Stimulated activated CD4-positive, alpha-beta T cell treated with anti-CD3 and anti-CD28 coated beads, Interleukin-4, amount 100 ng/mL, for 4 hours (primary cell): ENCODE results near the gene METTL3.

Experiments
- DNase-seq, 2 experiments: peaks; one replicate each; pipeline ENCODE4 v3.0.0-alpha.2; 2020

Gene METTL3

DNA sequence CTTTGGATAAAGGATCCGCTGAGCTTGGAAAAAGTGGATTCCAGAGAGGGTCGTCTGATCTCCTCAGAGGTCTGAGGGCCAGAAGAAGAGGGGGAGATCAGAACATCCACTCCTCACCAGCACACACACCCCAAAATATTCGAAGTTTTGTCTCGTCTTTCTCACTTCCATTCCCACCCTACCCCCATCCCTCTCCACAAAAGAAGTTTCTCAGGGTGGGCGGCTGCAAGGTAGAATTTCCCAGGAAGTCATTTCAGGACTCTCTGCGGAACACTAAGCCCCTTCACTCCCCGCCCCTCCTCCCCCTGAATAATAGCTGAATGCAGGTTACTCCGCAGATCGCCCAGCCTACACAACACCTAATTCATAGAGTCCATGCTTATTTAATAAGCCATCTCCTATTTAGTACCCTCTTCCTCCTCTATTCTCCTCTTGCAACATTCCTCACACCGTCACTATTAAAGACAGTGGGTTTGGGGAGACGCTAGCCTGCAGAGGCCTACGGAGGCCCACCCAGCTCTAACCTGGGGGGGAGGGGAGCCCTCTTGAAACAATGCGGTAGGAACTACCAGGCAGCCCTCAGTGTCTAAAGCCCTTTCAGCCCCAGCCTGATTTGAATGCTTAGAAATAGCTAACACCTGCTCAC is 15.7 kb upstream of the METTL3 start:
- DNase-seq, result no peak

DNA sequence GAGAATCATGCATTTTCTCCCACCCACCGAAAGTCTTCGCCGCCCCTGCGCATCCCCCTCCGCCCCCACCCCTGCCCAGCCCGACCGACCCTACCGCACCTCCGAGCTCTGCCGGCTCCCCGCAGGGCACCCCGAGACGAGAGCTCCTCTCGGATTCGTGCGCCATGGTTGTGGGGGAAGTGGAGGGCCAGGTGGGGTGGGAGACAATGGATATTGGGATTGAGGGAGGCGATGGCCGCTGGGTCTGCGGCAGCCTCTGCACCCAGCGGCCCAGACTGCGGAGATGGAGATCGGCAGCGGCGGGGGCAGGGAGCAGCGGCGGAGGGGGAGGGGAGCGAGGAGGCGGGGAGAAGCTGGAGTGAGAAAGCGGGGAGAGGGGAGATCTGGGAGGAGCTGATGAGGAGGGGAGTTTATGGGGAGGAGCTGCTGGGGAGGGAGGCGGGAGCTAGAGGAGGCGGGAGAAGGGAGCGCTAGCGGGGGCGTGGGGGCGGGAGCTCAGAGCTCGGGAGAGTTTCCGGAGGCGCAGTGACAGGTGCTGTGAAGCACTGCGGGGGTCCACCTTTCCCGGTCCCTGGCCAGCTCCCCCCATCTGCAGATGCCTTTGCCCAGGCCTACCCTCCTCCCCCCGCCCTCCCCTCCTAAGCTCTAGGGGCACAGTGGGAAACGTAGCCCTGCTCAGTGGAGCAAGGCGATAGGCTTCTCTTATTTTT is 15.0 kb upstream of the METTL3 start, which contains the start of gene SALL2:
Gene SALL2, minus strand, starts transcription at position 385 of the 710 bp plus-strand sequence. Its CDS starts 219 bp downstream, at position 166.
- DNase-seq, result peak; percentile 70 to 73

DNA sequence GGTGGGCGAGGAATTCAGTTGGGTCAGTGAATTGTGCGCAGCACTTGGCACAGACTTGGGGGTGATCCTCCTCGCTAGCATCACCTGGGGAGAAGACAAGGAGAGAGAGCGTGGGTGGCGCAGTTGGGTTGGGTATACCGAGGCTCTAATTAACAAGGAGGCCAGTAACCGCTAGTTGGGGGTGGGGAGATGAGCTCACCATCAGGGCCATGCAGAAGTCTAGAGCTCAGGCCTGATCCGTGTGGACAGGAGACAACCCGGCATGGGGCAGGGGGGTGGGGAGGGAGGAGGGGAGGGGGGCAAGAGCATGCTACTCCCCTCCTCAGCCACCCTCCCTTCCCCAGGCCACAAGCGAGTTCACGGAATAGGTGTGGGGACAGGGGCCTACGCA is 14.4 kb upstream of the METTL3 start:
- DNase-seq, result no peak

DNA sequence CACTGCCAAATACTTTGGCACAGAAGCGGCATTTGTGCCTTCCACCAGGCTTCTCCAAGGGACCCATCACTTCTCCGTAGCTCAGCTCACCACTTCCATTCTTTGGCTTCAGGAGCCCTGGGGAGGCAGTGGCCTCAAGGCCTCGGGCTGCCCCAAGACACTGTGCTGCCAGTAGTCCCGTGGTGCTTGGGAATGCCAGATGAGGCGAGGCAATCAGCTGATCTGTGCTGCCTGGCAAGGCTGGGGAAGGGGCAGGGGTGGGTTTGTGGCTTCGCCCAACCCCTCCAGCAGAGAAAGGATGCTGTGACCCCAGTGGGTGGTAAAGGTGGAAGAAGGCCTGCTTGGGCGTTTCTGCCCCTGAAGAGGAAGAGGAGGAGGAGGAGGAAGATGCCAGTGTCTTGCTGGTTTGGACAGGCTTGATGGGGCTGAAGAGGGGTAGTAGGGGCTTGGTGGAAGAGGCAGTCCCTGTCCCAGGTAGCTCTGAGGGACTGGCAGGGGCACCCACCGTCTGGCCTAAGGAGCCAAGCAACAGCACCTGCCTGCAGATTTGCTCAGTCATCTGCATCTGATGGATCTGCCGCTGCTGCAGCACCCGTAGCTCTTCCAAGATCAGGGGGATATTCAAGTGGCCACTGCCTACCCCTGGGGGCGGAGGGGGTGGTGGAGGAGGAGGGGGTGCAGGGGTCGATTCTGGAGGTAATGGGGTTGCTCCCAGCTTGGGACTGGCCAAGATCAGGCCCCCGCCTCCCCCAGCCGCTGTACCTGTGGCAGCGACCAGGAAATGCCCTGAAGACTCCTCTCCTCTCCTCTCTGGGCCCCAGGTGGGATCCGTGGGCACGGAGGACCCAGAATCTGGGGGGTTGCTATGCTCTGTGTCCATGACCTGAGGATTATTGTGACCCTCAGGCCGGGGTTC is 13.7 kb upstream of the METTL3 start:
- DNase-seq, result no peak

DNA sequence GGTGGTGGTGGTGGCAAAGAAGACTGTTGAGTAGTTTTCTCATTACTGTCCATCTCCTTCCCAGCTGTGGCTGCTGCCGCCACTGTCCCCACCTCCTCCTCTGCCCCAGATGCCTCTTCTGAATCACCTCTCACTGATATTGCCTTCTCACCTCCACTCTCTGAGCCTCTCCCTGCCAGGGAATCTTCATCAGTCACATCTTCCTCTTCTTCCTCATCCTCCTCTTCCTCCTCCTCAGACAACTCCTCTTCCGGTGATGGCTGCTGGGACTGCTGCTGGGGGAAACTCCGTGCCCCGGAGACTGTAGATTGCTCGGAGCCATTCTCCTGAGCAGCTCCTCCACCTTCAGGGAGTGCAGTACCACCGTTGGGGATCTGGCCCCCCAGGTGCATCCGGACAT is 12.1 kb upstream of the METTL3 start:
- no peak for DNase-seq

DNA sequence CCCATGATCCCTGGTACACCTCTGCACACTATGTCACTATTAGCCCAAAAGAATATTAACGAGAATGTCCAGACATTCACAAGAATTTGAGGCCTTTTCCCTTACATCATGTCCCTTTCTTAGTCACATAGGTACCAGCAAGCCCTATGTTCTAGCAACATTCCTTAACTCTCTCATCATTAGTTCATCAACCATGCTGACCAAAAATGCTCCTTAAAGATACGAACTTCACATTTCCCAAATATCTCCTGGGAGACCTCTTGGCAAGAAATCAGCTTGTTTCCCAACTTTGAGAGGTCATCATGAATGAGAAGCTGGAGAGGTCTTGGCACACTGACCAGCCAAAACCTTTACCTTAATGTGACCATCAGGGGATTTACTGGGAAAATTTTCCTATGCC is 10.4 kb upstream of the METTL3 start:
- no peak for DNase-seq

DNA sequence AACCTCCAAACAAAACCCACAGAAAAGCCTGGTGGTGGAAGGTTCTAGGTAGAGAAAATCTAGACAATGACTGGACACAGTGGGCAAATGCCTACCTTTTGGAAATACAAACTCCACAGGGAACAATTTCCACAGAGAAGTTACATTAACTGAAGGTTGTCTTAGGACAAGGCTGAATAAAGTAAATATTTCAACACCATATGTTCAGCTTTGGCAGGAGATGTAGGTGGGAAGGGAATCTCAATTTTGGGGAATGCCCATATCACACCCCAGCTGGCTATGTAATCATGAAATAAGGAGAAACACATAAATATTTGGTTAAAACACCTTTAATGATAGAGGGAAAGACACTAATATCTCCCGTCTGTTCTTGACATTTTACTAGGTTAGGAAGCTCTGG is 9.6 kb upstream of the METTL3 start:
- DNase-seq, result no peak

DNA sequence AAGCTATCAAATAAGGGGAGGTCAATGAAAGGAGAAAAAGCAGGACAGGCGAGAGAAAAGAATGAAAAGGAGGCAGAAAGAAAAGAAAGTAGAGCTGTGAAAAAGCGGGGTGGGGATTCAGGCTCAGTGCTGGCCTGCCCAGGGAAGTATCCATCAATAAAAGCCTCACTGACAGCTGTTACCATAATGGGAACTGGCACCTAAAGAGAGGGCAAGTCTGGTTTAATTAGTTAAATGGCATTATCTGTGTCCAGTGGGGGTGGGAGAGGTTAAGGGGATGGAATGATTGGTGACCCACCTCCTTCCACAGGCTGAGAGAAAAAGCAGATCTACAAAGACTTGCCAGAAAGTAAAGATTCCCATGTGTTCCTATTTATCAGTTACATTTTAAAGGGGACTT is 7.6 kb upstream of the METTL3 start:
- DNase-seq, result no peak

DNA sequence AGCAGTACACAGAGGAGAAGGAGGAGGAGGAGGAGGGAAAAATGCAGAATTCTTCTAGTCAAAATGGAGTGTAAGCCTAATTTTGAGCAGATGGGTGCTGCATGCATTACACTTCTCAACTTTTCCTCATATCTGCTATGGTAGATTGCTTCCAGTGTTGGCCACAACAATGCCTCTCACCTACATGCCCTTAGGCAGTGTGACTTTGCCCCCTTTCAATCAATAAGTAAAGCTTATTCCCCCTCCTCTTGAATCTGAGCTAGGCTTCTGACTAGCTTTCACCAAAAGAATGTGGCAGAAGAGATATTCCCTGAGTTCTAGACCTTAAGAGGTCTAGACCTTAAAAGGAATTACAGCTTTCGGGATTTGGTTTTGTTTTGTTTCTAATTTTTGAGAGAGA is 3.2 kb upstream of the METTL3 start:
- DNase-seq, result no peak

DNA sequence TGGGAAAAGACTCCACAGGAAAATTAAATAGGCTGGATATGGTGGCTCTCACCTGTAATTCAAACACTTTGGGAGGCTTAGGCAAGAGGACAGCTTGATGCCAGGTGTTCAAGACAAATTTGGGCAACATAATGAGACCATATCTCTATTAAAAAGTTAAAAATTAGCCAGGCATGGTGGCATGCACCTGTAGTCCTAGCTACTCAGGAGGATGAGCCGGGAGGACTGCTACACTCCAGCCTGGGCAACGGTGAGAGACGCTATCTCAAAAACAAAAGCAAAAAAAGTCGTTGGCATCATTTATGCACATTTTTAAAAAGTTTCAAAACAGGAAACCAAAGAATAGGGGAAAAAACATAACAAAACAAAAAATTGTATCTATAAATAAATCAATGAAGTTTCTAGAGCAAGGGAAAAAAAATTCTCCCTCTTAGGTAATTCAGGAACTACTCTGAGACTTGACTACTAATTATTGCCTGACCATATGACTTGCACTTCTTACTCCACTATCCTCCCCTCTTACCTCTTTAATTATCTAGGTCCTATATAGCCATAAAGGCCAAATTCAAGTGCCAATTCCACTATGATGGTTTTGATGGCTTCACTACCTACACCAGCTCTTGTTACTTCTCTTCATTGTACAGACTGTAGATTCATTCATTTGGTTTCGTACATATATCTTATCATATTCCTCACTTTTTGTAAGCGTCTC is 1.6 kb downstream of the METTL3 start:
- DNase-seq, result no peak

DNA sequence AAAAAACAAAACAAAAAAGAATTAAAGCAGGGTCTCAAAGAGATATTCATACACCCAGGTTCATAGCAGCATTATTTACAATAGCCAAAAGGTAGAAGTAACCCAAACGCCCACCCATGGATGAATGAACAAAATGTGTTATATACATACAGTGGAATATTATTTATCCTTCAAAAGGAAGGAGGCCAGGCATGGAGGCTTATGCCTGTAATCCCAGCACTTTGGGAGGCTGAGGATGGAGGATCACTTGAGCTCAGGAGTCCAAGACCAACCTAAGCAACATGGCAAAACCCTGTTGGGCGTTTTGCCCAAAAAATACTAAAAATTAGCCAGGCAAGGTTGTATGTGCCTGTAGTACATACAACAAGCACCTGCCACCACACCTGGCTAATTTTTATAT is 4.6 kb downstream of the METTL3 start:
- no peak for DNase-seq

DNA sequence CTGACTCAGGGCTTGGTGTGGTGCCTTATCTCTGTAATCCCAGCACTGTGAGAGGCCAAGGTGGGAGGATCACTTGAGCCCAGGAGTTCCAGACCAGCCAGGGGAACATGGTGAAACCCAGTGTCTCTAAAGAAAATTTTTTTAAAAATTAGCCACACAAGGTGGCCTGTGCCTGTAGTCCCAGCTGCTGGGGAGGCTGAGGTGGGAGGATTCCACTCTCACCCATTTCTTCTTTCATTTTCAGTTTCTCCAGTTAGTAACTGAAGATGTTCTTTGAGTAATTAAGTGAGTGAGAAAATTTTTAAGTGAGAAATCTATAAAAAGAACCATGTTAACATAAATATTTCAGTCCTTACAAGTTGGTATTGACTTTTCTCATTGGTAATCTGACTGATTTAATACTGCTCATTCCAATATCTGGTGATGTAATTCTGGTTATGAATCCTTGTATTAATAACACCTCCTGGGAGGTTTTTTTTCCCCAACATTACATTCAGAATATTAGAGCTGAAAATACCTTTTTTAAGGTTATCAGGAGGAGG is 6.1 kb downstream of the METTL3 start:
- DNase-seq, result peak in 1 of 2 experiments; percentile 29

DNA sequence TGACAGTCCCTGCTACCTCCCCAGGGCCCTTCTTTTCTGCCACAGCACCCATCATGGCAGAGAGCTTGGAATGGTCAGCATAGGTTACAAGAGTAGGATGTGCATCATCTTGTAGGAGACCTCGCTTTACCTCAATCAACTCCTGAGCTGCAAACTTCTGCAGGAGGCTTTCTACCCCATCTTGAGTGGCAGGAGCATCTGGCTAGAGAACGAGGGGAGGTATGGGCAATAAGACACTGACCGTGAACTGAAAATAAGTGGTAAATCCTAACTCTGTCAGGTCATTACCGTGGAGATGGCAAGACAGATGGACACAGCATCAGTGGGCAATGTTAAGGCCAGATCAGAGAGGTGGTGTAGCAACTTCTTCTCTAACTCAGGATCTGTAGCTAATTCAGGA is 7.8 kb downstream of the METTL3 start:
- no peak for DNase-seq

DNA sequence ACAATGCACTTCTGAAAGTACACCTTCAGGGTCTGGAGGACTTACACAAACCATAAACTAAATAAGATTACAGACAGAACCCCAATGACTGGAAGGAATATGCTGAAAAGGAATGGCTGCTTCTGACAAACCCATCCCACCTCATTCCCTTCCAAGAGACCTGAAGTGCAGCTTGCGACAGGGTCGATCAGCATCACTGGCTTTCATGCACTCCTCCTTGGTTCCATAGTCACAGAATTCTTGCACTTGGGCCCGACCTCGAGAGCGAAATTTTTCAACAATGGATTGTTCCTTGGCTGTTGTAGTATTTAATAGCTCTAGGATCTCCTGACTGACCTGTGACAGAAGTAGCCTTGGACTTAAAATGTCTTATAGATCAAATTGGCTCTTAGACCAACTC is 9.6 kb downstream of the METTL3 start:
- DNase-seq, result no peak

DNA sequence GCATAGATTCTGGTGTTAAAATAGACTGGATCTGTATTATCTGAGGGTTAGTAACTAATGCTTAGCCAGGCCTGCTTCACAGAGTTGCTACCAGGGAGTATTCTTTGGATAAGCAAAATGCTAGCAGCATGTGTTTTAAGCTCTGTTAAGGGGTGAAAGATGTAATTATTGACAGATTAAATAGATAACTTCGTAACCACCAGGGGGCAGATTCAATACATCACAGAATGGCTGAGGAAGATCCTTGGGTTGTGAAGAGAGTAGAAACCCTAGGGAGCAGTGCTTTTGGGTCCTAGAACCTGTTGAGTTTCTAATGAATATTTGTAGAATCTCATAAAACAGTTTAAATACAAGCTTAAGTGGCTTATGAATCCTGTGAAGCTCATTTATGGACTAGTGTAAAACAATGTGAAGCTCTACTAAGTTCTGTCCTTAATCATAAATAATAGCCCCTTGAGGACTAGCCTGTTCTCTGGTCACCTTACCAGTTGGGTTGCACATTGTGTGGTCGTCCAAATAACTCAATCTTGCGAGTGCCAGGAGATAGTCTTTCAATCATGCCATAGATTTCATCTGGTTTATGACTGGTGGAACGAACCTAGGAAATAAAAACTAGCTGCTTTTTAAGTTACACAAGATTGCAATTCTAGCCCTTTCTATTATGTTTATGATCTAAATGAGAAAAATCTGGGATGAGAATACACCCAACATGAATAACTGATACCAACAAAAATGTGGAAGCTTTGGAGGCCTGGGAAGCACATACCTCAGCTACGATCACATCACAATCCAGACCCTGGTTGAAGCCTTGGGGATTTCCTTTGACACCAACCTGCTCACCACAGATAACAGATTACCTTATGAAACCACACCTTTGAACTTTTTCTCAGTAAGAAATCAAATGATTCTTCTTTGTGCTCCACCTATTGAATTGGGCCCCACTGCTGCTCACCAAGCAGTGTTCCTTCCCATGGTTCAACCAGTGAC is 12.3 kb downstream of the METTL3 start:
- no peak for DNase-seq

DNA sequence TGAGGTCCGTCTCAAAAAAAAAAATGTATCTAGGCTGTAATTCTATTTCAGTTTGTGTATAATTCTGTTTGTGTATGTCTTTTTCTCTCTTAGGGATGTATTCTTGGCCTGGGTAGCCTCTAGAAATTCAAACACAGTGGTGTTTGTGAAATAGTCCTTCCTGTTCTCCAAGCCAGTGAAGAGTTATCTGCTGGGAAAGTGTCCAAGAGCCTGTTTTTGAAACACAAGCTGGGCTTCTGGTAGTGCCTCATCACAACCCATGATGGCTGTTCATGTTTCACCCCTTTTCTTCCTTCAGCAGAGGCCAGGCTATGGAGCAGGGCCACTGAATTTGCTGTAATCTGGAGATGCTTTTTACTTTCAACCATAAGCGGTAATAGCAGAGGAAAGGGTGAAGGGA is 14.7 kb downstream of the METTL3 start:
- DNase-seq, result no peak

DNA sequence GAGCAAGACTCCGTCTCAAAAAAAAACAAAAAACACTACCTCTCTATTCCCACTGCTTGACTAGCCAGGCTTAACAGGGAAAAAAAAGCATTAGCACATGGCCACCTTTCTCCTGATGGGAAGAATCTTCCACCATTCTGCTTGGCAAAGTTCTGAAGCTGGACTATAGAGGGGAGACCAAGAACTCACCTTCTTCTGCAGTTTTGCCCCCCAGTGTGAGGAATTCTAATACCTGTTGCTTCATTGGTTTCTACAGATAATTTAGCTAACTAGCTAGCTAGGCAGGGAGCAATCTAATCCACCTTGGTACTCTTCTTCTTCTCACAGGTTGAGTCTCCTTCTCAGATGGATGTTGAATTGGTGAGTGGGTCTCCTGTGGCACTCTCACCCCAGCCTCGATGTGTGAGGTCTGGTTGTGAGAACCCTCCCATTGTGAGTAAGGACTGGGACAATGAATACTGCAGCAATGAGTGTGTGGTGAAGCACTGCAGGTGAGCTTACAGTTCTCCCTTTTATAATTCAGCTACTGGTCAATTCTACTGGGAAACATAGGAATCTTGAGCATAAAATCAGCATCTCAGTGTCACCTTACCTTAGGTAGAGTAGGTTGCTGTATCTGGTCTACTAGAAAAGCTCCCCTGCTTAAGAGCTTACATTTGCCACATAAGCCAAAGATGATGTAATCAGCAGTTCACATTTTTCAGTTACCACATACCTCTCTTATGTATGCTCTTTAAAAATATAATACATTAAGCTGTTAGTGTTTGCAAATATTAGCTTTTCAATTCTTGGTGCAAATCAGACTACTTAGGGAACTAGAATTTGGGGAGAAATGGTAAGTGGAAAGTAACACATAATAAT is 16.0 kb downstream of the METTL3 start:
- no peak for DNase-seq

DNA sequence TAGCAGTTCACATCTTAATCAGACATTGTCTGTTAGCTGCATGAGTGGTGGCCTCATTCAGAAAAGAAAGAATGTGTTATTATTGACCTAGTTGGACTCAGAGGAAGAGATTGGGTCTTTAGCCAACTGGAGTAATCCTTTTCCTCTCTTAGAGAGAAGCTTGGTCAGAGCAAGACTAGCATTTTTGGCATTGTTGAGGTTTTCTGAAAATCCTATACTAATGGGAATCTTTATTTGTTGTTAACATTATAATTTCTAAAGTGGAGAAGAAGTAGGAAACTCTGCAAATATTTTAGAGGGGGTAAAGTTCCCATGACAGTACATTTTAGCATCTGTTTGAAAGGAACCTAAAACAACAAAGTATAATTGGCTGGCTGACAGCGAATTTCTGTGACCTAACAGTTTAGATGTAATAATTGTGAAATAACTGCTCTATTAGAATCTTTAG is 24.5 kb downstream of the METTL3 start:
- DNase-seq, result no peak

DNA sequence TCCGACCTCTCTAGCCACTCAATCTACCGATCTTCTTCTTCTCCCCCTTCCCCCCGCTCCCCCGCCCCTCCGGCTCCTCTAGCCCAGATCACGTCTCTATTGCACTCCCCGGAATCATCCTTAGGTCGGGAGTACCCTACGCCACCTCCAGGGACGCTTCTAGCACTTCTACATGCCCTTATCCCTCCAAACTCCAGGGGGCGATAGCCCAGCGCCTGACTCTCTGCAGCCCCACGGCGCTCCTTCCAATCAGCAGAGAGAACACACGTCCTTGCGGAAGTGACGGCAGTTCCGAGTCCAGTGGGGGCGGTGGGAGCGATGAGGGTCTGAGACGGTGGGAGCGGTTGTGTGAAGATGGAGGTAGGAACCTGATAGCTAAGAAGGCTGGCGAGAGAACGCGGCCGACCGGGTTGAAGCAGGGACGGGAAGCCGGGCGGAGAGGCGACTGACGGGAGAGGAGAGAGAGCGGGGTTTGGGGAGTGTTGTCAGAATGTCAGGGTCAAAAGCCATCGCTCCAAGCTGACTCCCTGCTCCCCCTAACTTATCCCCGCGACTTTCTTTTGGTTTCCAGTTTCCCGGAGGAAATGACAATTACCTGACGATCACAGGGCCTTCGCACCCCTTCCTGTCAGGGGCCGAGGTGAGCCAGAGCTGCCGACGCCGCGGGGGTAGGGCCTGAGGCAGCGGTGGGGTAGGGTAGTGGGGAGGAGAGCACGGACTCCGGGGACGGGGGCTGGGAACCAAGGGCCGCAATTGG is 34.0 kb downstream of the METTL3 start, which contains the start of the genes RAB2B and TOX4:
Gene RAB2B, minus strand, starts transcription at position 35 of the 757 bp plus-strand sequence. CDS start 87 bp downstream, outside the sequence.
Gene TOX4, plus strand, starts transcription at position 271 of the 757 bp plus-strand sequence. Its CDS starts 84 bp downstream, at position 355.
- DNase-seq, result peak; percentile 83 to 96
